H9 (cell line): ENCODE measurements around the gene NPIPB8. TPM values are rescaled to one million over a fixed set of nuclear protein-coding genes. Genes with fewer than 3 reads are reported as not detected.

Experiments used
- DNase-seq: peaks from one replicate; pipeline ENCODE4 v3.0.0-alpha.2; 2017
- H2AFZ ChIP-seq: one replicate; pipeline ENCODE4 v1.6.1; 2013; ENCODE audit warnings: mild to moderate bottlenecking, low read length, control low read depth, moderate library complexity
- H2AK5ac ChIP-seq: 2 replicates; pipeline ENCODE4 v1.6.1; 2013; ENCODE audit warnings: low read length, control low read depth, mixed read lengths; ENCODE audit not compliant: insufficient read length
- H2BK120ac ChIP-seq: one replicate; pipeline ENCODE4 v1.6.1; 2013; ENCODE audit warnings: low read depth, mild to moderate bottlenecking, low read length, control low read depth, inconsistent platforms; ENCODE audit not compliant: poor library complexity, severe bottlenecking
- H2BK12ac ChIP-seq: 2 replicates; pipeline ENCODE4 v1.6.1; 2013; ENCODE audit warnings: low read length, control low read depth, mixed read lengths, low read depth; ENCODE audit not compliant: insufficient read length
- H2BK15ac ChIP-seq: 2 replicates; pipeline ENCODE4 v1.6.1; 2013; ENCODE audit warnings: low read depth, low read length, control low read depth
- H2BK20ac ChIP-seq: one replicate; pipeline ENCODE4 v1.6.1; 2013; ENCODE audit warnings: low read depth, mild to moderate bottlenecking, low read length, control low read depth, inconsistent platforms; ENCODE audit not compliant: poor library complexity, severe bottlenecking
- H2BK5ac ChIP-seq: 2 replicates; pipeline ENCODE4 v1.6.1; 2013; ENCODE audit warnings: low read length, control low read depth, mixed read lengths; ENCODE audit not compliant: insufficient read length
- H3K14ac ChIP-seq: 2 replicates; pipeline ENCODE4 v1.6.1; 2013; ENCODE audit warnings: low read length, control low read depth; ENCODE audit not compliant: insufficient read depth
- H3K18ac ChIP-seq: 2 replicates; pipeline ENCODE4 v1.6.1; 2013; ENCODE audit warnings: low read depth, mild to moderate bottlenecking, mixed read lengths, low read length, control low read depth; ENCODE audit not compliant: insufficient read length
- H3K23ac ChIP-seq: 2 replicates; pipeline ENCODE4 v1.6.1; 2013; ENCODE audit warnings: low read length, control low read depth, mixed read lengths, low read depth; ENCODE audit not compliant: insufficient read length
- H3K23me2 ChIP-seq: 2 replicates; pipeline ENCODE4 v1.6.1; 2013; ENCODE audit warnings: low read depth, mild to moderate bottlenecking, mixed read lengths, low read length, control low read depth; ENCODE audit not compliant: insufficient read length, poor library complexity, severe bottlenecking
- H3K27ac ChIP-seq: 2 replicates; pipeline ENCODE4 v1.5.1; 2013; ENCODE audit warnings: low read length, control low read depth, mixed read lengths, low read depth; ENCODE audit not compliant: insufficient read length
- H3K27me3 ChIP-seq: 2 replicates; pipeline ENCODE4 v1.6.1; 2013; ENCODE audit warnings: low read length, control low read depth, inconsistent platforms; ENCODE audit not compliant: insufficient read depth
- H3K4ac ChIP-seq: 2 replicates; pipeline ENCODE4 v1.6.1; 2013; ENCODE audit warnings: low read depth, mild to moderate bottlenecking, control low read depth, inconsistent platforms, low read length, moderate library complexity
- H3K4me1 ChIP-seq: 2 replicates; pipeline ENCODE4 v1.6.1; 2013; ENCODE audit warnings: low read length, control low read depth, inconsistent platforms; ENCODE audit not compliant: insufficient read depth
- H3K4me2 ChIP-seq: 2 replicates; pipeline ENCODE4 v1.6.1; 2013; ENCODE audit warnings: low read length, control low read depth, mixed read lengths; ENCODE audit not compliant: insufficient read length, insufficient read depth
- H3K56ac ChIP-seq: 2 replicates; pipeline ENCODE4 v1.6.1; 2013; ENCODE audit warnings: low read depth, mild to moderate bottlenecking, mixed read lengths, low read length, control low read depth; ENCODE audit not compliant: insufficient read length
- H3K79me1 ChIP-seq: 2 replicates; pipeline ENCODE4 v1.6.1; 2013; ENCODE audit warnings: low read depth, mild to moderate bottlenecking, moderate library complexity, low read length, control low read depth, inconsistent platforms; ENCODE audit not compliant: insufficient read depth, poor library complexity, severe bottlenecking
- H3K79me2 ChIP-seq: 2 replicates; pipeline ENCODE4 v1.6.1; 2013; ENCODE audit warnings: low read length, control low read depth, inconsistent platforms; ENCODE audit not compliant: insufficient read depth
- H3K9ac ChIP-seq: 2 replicates; pipeline ENCODE4 v1.6.1; 2013; ENCODE audit warnings: low read length, control low read depth, mixed read lengths; ENCODE audit not compliant: insufficient read length; ENCODE audit errors: extremely low read depth
- H3K9me3 ChIP-seq: one replicate; pipeline ENCODE4 v1.6.1; 2013; ENCODE audit warnings: low read depth, low read length, inconsistent platforms; ENCODE audit not compliant: control insufficient read depth
- H3T11ph ChIP-seq: one replicate; pipeline ENCODE4 v1.6.1; 2013; ENCODE audit warnings: mild to moderate bottlenecking, low read length, control low read depth, inconsistent platforms
- H4K20me1 ChIP-seq: one replicate; pipeline ENCODE4 v1.6.1; 2013; ENCODE audit not compliant: control insufficient read depth, insufficient read length, insufficient read depth
- H4K5ac ChIP-seq: 2 replicates; pipeline ENCODE4 v1.6.1; 2013; ENCODE audit warnings: low read depth, mild to moderate bottlenecking, mixed read lengths, low read length, control low read depth; ENCODE audit not compliant: insufficient read length
- H4K8ac ChIP-seq: replicated peaks from 2 replicates; pipeline ENCODE4 v1.6.1; 2013; ENCODE audit warnings: low read length, control low read depth, mixed read lengths, low read depth; ENCODE audit not compliant: insufficient read length
- H4K91ac ChIP-seq: 2 replicates; pipeline ENCODE4 v1.6.1; 2013; ENCODE audit warnings: low read depth, mild to moderate bottlenecking, moderate library complexity, mixed read lengths, low read length, control low read depth; ENCODE audit not compliant: insufficient read length
- H3K27ac Mint-ChIP-seq, 3 experiments: 2 replicates in 2 of 3; 3 replicates in 1 of 3; pipeline ENCODE4 v1.8.0; 2020 to 2021; ENCODE audit warnings: mixed read lengths in 3 of 3, mild to moderate bottlenecking in 1 of 3, moderate library complexity in 1 of 3
- H3K27me3 Mint-ChIP-seq: 2 replicates; pipeline ENCODE4 v1.8.0; 2021; ENCODE audit warnings: low read depth, mild to moderate bottlenecking, moderate library complexity, mixed read lengths
- H3K36me3 Mint-ChIP-seq, 3 experiments: 2 replicates in 2 of 3; 3 replicates in 1 of 3; pipeline ENCODE4 v1.8.0; 2020 to 2021; ENCODE audit warnings: low read depth in 3 of 3, mixed read lengths in 3 of 3; ENCODE audit not compliant: insufficient read depth in 1 of 3
- H3K4me1 Mint-ChIP-seq, 2 experiments: 2 replicates each; pipeline ENCODE4 v1.8.0; 2020; ENCODE audit warnings: mixed read lengths in 2 of 2
- H3K4me3 Mint-ChIP-seq, 2 experiments: 2 replicates in 1 of 2; 3 replicates in 1 of 2; pipeline ENCODE4 v1.8.0; 2020 to 2021; ENCODE audit warnings: mild to moderate bottlenecking in 2 of 2, mixed read lengths in 2 of 2, moderate library complexity in 1 of 2
- H3K9me3 Mint-ChIP-seq, 2 experiments: 2 replicates in 1 of 2; 3 replicates in 1 of 2; pipeline ENCODE4 v1.8.0; 2020; ENCODE audit warnings: mild to moderate bottlenecking in 2 of 2, mixed read lengths in 2 of 2, moderate library complexity in 1 of 2
- WGBS: extraction: QIAGEN DNeasy Blood & Tissue Kit; methylation state at CpG from one replicate; pipeline ENCODE4 v1.1.7; 2013; ENCODE audit warnings: missing lambda C conversion rate, low lambda C conversion rate, mixed read lengths; ENCODE audit not compliant: insufficient read length; ENCODE audit errors: extremely low coverage; 5-methylcytosine and 5-hydroxymethylcytosine counted together
- total RNA-seq: library from RNA; stranded (reverse); gene quantifications from 2 replicates; pipeline ENCODE4 v1.2.1, GENCODE V29; 2021
- TF ChIP-seq, protein P1 (sequence below): fragments of 200-600 bp; sonication (generic); conservative IDR thresholded peaks from 3 replicates; pipeline ENCODE4 v1.8.0; 2021; ENCODE audit warnings: antibody characterized with exemption, mild to moderate bottlenecking

NPIPB8 gene
- total RNA-seq, 1 experiment from 2014 or later, result not detected

- Histone ChIP-seq H4K5ac (no peak overlapping the region), H2BK5ac (no peak overlapping the region), H3K18ac (no peak overlapping the region), H2AK5ac (no peak overlapping the region), H3K56ac (no peak overlapping the region), H3K79me1 (no peaks in the 10 kb centered on the region), H3K27me3 (no peaks in the 10 kb centered on the region), H3K27ac (no peak overlapping the region), H3K14ac (no peak overlapping the region), H3K4ac (no peak overlapping the region), H2BK120ac (no peak overlapping the region), H3K4me1 (no peaks in the 10 kb centered on the region), H3T11ph (no peak overlapping the region), H4K91ac (no peak overlapping the region), H3K9me3 (no peaks in the 10 kb centered on the region), H3K23ac (no peak overlapping the region), H4K8ac (no peak overlapping the region), H3K4me2 (no peak overlapping the region), H3K23me2 (no peaks in the 10 kb centered on the region), H3K9ac (no peak overlapping the region), H2AFZ (no peak overlapping the region), H2BK12ac (no peak overlapping the region), H3K79me2 (no peaks in the 10 kb centered on the region), H2BK20ac (no peak overlapping the region), H4K20me1 (no peaks in the 10 kb centered on the region), H2BK15ac (no peak overlapping the region)
- Mint-ChIP-seq H3K36me3 (no peaks in the 10 kb centered on the region), H3K9me3 (no peaks in the 10 kb centered on the region), H3K27ac (no peak overlapping the region), H3K4me3 (no peak overlapping the region), H3K4me1 (peaks cover 17 to 22% of the 10 kb centered on the region in 2 experiments), H3K27me3 (no peaks in the 10 kb centered on the region)
- TF ChIP-seq, protein P1, sequence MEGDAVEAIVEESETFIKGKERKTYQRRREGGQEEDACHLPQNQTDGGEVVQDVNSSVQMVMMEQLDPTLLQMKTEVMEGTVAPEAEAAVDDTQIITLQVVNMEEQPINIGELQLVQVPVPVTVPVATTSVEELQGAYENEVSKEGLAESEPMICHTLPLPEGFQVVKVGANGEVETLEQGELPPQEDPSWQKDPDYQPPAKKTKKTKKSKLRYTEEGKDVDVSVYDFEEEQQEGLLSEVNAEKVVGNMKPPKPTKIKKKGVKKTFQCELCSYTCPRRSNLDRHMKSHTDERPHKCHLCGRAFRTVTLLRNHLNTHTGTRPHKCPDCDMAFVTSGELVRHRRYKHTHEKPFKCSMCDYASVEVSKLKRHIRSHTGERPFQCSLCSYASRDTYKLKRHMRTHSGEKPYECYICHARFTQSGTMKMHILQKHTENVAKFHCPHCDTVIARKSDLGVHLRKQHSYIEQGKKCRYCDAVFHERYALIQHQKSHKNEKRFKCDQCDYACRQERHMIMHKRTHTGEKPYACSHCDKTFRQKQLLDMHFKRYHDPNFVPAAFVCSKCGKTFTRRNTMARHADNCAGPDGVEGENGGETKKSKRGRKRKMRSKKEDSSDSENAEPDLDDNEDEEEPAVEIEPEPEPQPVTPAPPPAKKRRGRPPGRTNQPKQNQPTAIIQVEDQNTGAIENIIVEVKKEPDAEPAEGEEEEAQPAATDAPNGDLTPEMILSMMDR, result no peak
- WGBS, result no CpG with 5 or more reads among the region's 16 CpGs
- DNase-seq, result no peak
These were observed 31.4 kb upstream of the NPIPB8 start for GRCh38 chr16:28606291-28607115.
